ENCODE measurements around the gene STARD10. TPM values are rescaled to one million over a fixed set of nuclear protein-coding genes. Genes with fewer than 3 reads are reported as not detected.

The STARD10 gene
- total RNA-seq, 1 donor from 2014 or later, result 38.4 TPM

- H3K9me3 ChIP-seq (ENCODE audit: insufficient read depth, low read depth, low read length), result no peaks in the 10 kb centered on the region
- no peaks in the 10 kb centered on the region for H3K27me3 Mint-ChIP-seq (ENCODE audit: low read depth, unreplicated experiment)
- TF ChIP-seq EZH2 (IDR thresholded peaks at IDR 0.05; ENCODE audit: insufficient read depth, low read length), result no peak
- no peak for TF ChIP-seq CTCF (IDR thresholded peaks at IDR 0.05; ENCODE audit: insufficient read depth, low read depth, low read length)
- H3K4me1 Mint-ChIP-seq (ENCODE audit: low read depth, unreplicated experiment), result peaks cover 25% of the 10 kb centered on the region
- H3K36me3 Mint-ChIP-seq (ENCODE audit: low read depth, unreplicated experiment), result peaks cover 5% of the 10 kb centered on the region
- H3K79me2 ChIP-seq (ENCODE audit: insufficient read depth, low read length), result peaks cover 37% of the 10 kb centered on the region
- H3K4me2 ChIP-seq (ENCODE audit: low read length), result no peak overlapping the region
- no peak overlapping the region for H3K27ac ChIP-seq (ENCODE audit: low read depth, low read length)
- no peak overlapping the region for H3K9ac ChIP-seq (ENCODE audit: low read length)
- FAIRE-seq (no peak), DNase-seq (ENCODE audit: low read depth) (no peak)
- peaks cover 20% of the 10 kb centered on the region for H3K4me1 ChIP-seq (ENCODE audit: insufficient read depth, low read length)
- H3K4me3 ChIP-seq (ENCODE audit: insufficient read depth, low read depth, low read length), result no peak overlapping the region
- no peak overlapping the region for H3K4me3 Mint-ChIP-seq (ENCODE audit: unreplicated experiment)
- H3K36me3 ChIP-seq (ENCODE audit: insufficient read depth, low read length), result no peaks in the 10 kb centered on the region
- H4K20me1 ChIP-seq (ENCODE audit: insufficient read depth, low read length), result peaks cover 13% of the 10 kb centered on the region
- H2AFZ ChIP-seq (ENCODE audit: low read depth, low read length), result no peak overlapping the region
- H3K9me3 Mint-ChIP-seq (ENCODE audit: unreplicated experiment), result no peaks in the 10 kb centered on the region
- H3K27me3 ChIP-seq (ENCODE audit: insufficient read depth, low read length), result no peaks in the 10 kb centered on the region
- no peak overlapping the region for H3K27ac Mint-ChIP-seq (ENCODE audit: unreplicated experiment)
These were observed 68.2 kb downstream of the STARD10 start for GRCh38 chr11:72725724-72726028.

GRCh38 chr11:72724851-72725723 is 68.8 kb downstream of the STARD10 start:
- FAIRE-seq (no peak), DNase-seq (ENCODE audit: low read depth) (peak; percentile 58)
- Histone ChIP-seq H4K20me1 (ENCODE audit: insufficient read depth, low read length) (peaks cover 19% of the 10 kb centered on the region), H3K9me3 (ENCODE audit: insufficient read depth, low read depth, low read length) (no peaks in the 10 kb centered on the region), H3K4me3 (ENCODE audit: insufficient read depth, low read depth, low read length) (no peak overlapping the region), H3K36me3 (ENCODE audit: insufficient read depth, low read length) (no peaks in the 10 kb centered on the region), H3K9ac (ENCODE audit: low read length) (no peak overlapping the region), H3K27ac (ENCODE audit: low read depth, low read length) (no peak overlapping the region), H3K4me2 (ENCODE audit: low read length) (no peak overlapping the region), H3K4me1 (ENCODE audit: insufficient read depth, low read length) (peaks cover 20% of the 10 kb centered on the region), H2AFZ (ENCODE audit: low read depth, low read length) (no peak overlapping the region), H3K79me2 (ENCODE audit: insufficient read depth, low read length) (peaks cover 43% of the 10 kb centered on the region), H3K27me3 (ENCODE audit: insufficient read depth, low read length) (no peaks in the 10 kb centered on the region)
- Mint-ChIP-seq H3K9me3 (ENCODE audit: unreplicated experiment) (no peaks in the 10 kb centered on the region), H3K4me3 (ENCODE audit: unreplicated experiment) (peak overlapping the region; percentile 55), H3K27me3 (ENCODE audit: low read depth, unreplicated experiment) (no peaks in the 10 kb centered on the region), H3K27ac (ENCODE audit: unreplicated experiment) (peak overlapping the region; percentile 66), H3K4me1 (ENCODE audit: low read depth, unreplicated experiment) (peaks cover 30% of the 10 kb centered on the region), H3K36me3 (ENCODE audit: low read depth, unreplicated experiment) (peaks cover 9% of the 10 kb centered on the region)
- TF ChIP-seq CTCF (IDR thresholded peaks at IDR 0.05; ENCODE audit: insufficient read depth, low read depth, low read length) (peak; percentile 96), EZH2 (IDR thresholded peaks at IDR 0.05; ENCODE audit: insufficient read depth, low read length) (no peak)

- H3K27ac ChIP-seq (ENCODE audit: low read depth, low read length), result no peak overlapping the region
- no peaks in the 10 kb centered on the region for H3K9me3 ChIP-seq (ENCODE audit: insufficient read depth, low read depth, low read length)
- H3K36me3 Mint-ChIP-seq (ENCODE audit: low read depth, unreplicated experiment), result peaks cover 9% of the 10 kb centered on the region
- H3K4me3 ChIP-seq (ENCODE audit: insufficient read depth, low read depth, low read length), result no peak overlapping the region
- peaks cover 28% of the 10 kb centered on the region for H3K4me1 ChIP-seq (ENCODE audit: insufficient read depth, low read length)
- H3K79me2 ChIP-seq (ENCODE audit: insufficient read depth, low read length), result peaks cover 53% of the 10 kb centered on the region
- H4K20me1 ChIP-seq (ENCODE audit: insufficient read depth, low read length), result peaks cover 29% of the 10 kb centered on the region
- H3K9ac ChIP-seq (ENCODE audit: low read length), result peak overlapping the region; percentile 16
- DNase-seq (ENCODE audit: low read depth) (no peak), FAIRE-seq (no peak)
- peaks cover 34% of the 10 kb centered on the region for H3K4me1 Mint-ChIP-seq (ENCODE audit: low read depth, unreplicated experiment)
- H2AFZ ChIP-seq (ENCODE audit: low read depth, low read length), result no peak overlapping the region
- TF ChIP-seq CTCF (IDR thresholded peaks at IDR 0.05; ENCODE audit: insufficient read depth, low read depth, low read length), result no peak
- no peak for TF ChIP-seq EZH2 (IDR thresholded peaks at IDR 0.05; ENCODE audit: insufficient read depth, low read length)
- peak overlapping the region; percentile 68 for H3K27ac Mint-ChIP-seq (ENCODE audit: unreplicated experiment)
- H3K4me3 Mint-ChIP-seq (ENCODE audit: unreplicated experiment), result peak overlapping the region; percentile 72
- H3K4me2 ChIP-seq (ENCODE audit: low read length), result no peak overlapping the region
- no peaks in the 10 kb centered on the region for H3K36me3 ChIP-seq (ENCODE audit: insufficient read depth, low read length)
- no peaks in the 10 kb centered on the region for H3K27me3 ChIP-seq (ENCODE audit: insufficient read depth, low read length)
- H3K27me3 Mint-ChIP-seq (ENCODE audit: low read depth, unreplicated experiment), result no peaks in the 10 kb centered on the region
- no peaks in the 10 kb centered on the region for H3K9me3 Mint-ChIP-seq (ENCODE audit: unreplicated experiment)
These were observed 69.8 kb downstream of the STARD10 start for GRCh38 chr11:72724021-72724551.

Measured in astrocyte (in vitro differentiated cells and primary cell).